HepG2 (cell line): Measurements from ENCODE around the gene WNT5B. TPM values are rescaled to one million over a fixed set of nuclear protein-coding genes. Genes with fewer than 3 reads are reported as not detected.

Source experiments
- ARNT ChIP-seq: fragments of 450-650 bp; IDR thresholded peaks from 2 replicates; pipeline ENCODE4 v1.6.1; 2017
- ELF1 ChIP-seq: sonication (generic); formaldehyde crosslinking; IDR thresholded peaks from 2 replicates; pipeline ENCODE4 v1.4.0; 2020; ENCODE audit warnings: missing genetic modification reagents
- HBP1 ChIP-seq: IDR thresholded peaks from 2 replicates; pipeline ENCODE4 v1.6.1; 2016; ENCODE audit warnings: low read depth, control low read depth
- IRF1 ChIP-seq: sonication (generic); formaldehyde crosslinking; IDR thresholded peaks from 2 replicates; pipeline ENCODE4 v1.4.0; 2020; ENCODE audit warnings: low read depth, mild to moderate bottlenecking, missing genetic modification reagents
- KDM1A ChIP-seq: IDR thresholded peaks from 2 replicates; pipeline ENCODE4 v1.6.1; 2016; ENCODE audit warnings: missing compliant biosample characterization
- KDM4B ChIP-seq: sonication (generic); formaldehyde crosslinking; IDR thresholded peaks from 2 replicates; pipeline ENCODE4 v1.4.0; 2020; ENCODE audit warnings: missing genetic modification reagents
- MTF2 ChIP-seq: sonication (generic); formaldehyde crosslinking; IDR thresholded peaks from 2 replicates; pipeline ENCODE4 v1.5.0; 2020; ENCODE audit warnings: missing genetic modification reagents, borderline replicate concordance
- MXD3 ChIP-seq: IDR thresholded peaks from 2 replicates; pipeline ENCODE4 v1.6.1; 2016; ENCODE audit warnings: mild to moderate bottlenecking, missing biosample characterization, missing genetic modification reagents
- NFIC ChIP-seq: IDR thresholded peaks from 2 replicates; pipeline ENCODE4 v1.6.1; 2012; ENCODE audit warnings: mild to moderate bottlenecking, low read length, inconsistent platforms
- NR2F1 ChIP-seq, 2 experiments: fragments of 450-650 bp in 1 of 2; formaldehyde crosslinking in 1 of 2; IDR thresholded peaks; 2 replicates each; pipeline versions ENCODE4 v1.5.0 to v1.6.1; 2016 to 2020; ENCODE audit warnings: mild to moderate bottlenecking in 1 of 2, missing compliant biosample characterization in 1 of 2, missing genetic modification reagents in 1 of 2, moderate library complexity in 1 of 2
- PHF8 ChIP-seq: sonication (generic); formaldehyde crosslinking; IDR thresholded peaks from 2 replicates; pipeline ENCODE4 v1.5.0; 2020; ENCODE audit warnings: missing genetic modification reagents
- RNF2 ChIP-seq: fragments of 450-650 bp; conservative IDR thresholded peaks from 2 replicates; pipeline ENCODE4 v1.6.1; 2016; ENCODE audit warnings: low read depth
- SCMH1 ChIP-seq: sonication (generic); formaldehyde crosslinking; IDR thresholded peaks from 2 replicates; pipeline ENCODE4 v1.9.0; 2021; ENCODE audit warnings: missing genetic modification reagents, mild to moderate bottlenecking, borderline replicate concordance
- SOX5 ChIP-seq: IDR thresholded peaks from 2 replicates; pipeline ENCODE4 v1.6.1; 2016; ENCODE audit warnings: borderline replicate concordance
- TBX3 ChIP-seq: fragments of 450-650 bp; IDR thresholded peaks from 2 replicates; pipeline ENCODE4 v1.6.1; 2017; ENCODE audit warnings: antibody characterized with exemption, mild to moderate bottlenecking, inconsistent platforms, borderline replicate concordance
- THYN1 ChIP-seq: sonication (generic); formaldehyde crosslinking; IDR thresholded peaks from 2 replicates; pipeline ENCODE4 v1.8.1; 2023; ENCODE audit warnings: low read depth, mild to moderate bottlenecking, moderate library complexity, missing genetic modification reagents, borderline replicate concordance
- U2AF1 ChIP-seq: fragments of 200-400 bp; formaldehyde crosslinking; optimal IDR thresholded peaks from 2 replicates; pipeline ENCODE3; 2017; ENCODE audit warnings: mild to moderate bottlenecking, low read depth, low read length
- ZFP1 ChIP-seq: IDR thresholded peaks from 2 replicates; pipeline ENCODE4 v1.6.1; 2016
- ZNF138 ChIP-seq: sonication (generic); formaldehyde crosslinking; IDR thresholded peaks from 2 replicates; pipeline ENCODE4 v1.5.0; 2020; ENCODE audit warnings: mild to moderate bottlenecking, low read depth, missing genetic modification reagents
- ZNF18 ChIP-seq: sonication (generic); formaldehyde crosslinking; IDR thresholded peaks from 2 replicates; pipeline ENCODE4 v1.8.0; 2022; ENCODE audit warnings: mild to moderate bottlenecking, missing genetic modification reagents; ENCODE audit not compliant: insufficient replicate concordance
- ZNF274 ChIP-seq: sonication (generic); formaldehyde crosslinking; IDR thresholded peaks from 2 replicates; pipeline ENCODE4 v1.5.1; 2020; ENCODE audit warnings: mild to moderate bottlenecking, missing genetic modification reagents
- ZNF383 ChIP-seq: sonication (generic); formaldehyde crosslinking; IDR thresholded peaks from 2 replicates; pipeline ENCODE4 v1.4.0; 2020; ENCODE audit warnings: missing genetic modification reagents, mild to moderate bottlenecking, borderline replicate concordance
- ZNF460 ChIP-seq: sonication (generic); formaldehyde crosslinking; IDR thresholded peaks from 2 replicates; pipeline ENCODE4 v1.5.1; 2020; ENCODE audit warnings: missing genetic modification reagents, mild to moderate bottlenecking, borderline replicate concordance
- ZNF501 ChIP-seq: sonication (generic); formaldehyde crosslinking; IDR thresholded peaks from 2 replicates; pipeline ENCODE4 v1.5.1; 2020; ENCODE audit warnings: mild to moderate bottlenecking, moderate library complexity, missing genetic modification reagents
- ZNF605 ChIP-seq: sonication (generic); formaldehyde crosslinking; IDR thresholded peaks from 2 replicates; pipeline ENCODE4 v1.8.0; 2022; ENCODE audit warnings: mild to moderate bottlenecking, missing genetic modification reagents
- polyA plus RNA-seq, 8 experiments: library from polyadenylated mRNA; depleted of rRNA in 3 of 8; stranded (reverse) in 7 of 8; unstranded in 1 of 8; fragments of >200 nt; fragmentation: Illumina TruSeq in 4 of 8; extraction: Trizol in 4 of 8; gene quantifications; 2 replicates each; pipeline versions ENCODE4 v1.2.1 to v1.2.3, GENCODE V29; 2011 to 2016; ENCODE audit warnings: low read depth in 4 of 8, missing spikeins in 1 of 8, mixed read lengths in 1 of 8; ENCODE audit not compliant: insufficient read depth in 1 of 8
- total RNA-seq, 5 experiments: library from RNA; depleted of rRNA; stranded (reverse); fragments of >200 nt; fragmentation: Illumina TruSeq; extraction: Trizol; gene quantifications; 2 replicates each; pipeline ENCODE4 v1.2.3, GENCODE V29; 2016; ENCODE audit warnings: low read depth in 1 of 5
- TF ChIP-seq, protein P1 (sequence below): sonication (generic); formaldehyde crosslinking; conservative IDR thresholded peaks from 2 replicates; pipeline ENCODE4 v1.4.0; 2020; ENCODE audit warnings: missing genetic modification reagents
- TF ChIP-seq, protein P2 (sequence below): sonication (generic); formaldehyde crosslinking; IDR thresholded peaks from 2 replicates; pipeline ENCODE4 v1.4.0; 2020; ENCODE audit warnings: missing genetic modification reagents

WNT5B gene
- total and polyA plus RNA-seq, 2 of the 13 experiments (the other 11 are each of a cell fraction or from before 2014, with no cell fraction given), result 0.04 TPM; not detected in 1

GRCh38 chr12:1666685-1667162, 37.7 kb downstream of the WNT5B start (continued):
- TF ChIP-seq, protein P1, sequence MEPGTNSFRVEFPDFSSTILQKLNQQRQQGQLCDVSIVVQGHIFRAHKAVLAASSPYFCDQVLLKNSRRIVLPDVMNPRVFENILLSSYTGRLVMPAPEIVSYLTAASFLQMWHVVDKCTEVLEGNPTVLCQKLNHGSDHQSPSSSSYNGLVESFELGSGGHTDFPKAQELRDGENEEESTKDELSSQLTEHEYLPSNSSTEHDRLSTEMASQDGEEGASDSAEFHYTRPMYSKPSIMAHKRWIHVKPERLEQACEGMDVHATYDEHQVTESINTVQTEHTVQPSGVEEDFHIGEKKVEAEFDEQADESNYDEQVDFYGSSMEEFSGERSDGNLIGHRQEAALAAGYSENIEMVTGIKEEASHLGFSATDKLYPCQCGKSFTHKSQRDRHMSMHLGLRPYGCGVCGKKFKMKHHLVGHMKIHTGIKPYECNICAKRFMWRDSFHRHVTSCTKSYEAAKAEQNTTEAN, result no peak
- no peak for TF ChIP-seq U2AF1
- no peak for TF ChIP-seq SCMH1 (CRISPR knock-in tag)
- TF ChIP-seq ZNF460 (CRISPR knock-in tag), result no peak
- no peak for TF ChIP-seq ZNF274 (CRISPR knock-in tag)
- TF ChIP-seq MXD3, result no peak
- TF ChIP-seq MTF2 (CRISPR knock-in tag), result no peak
- no peak for TF ChIP-seq KDM1A (CRISPR knock-in tag)
- peak; percentile 76 for TF ChIP-seq ELF1 (CRISPR knock-in tag)
- TF ChIP-seq, protein P2, sequence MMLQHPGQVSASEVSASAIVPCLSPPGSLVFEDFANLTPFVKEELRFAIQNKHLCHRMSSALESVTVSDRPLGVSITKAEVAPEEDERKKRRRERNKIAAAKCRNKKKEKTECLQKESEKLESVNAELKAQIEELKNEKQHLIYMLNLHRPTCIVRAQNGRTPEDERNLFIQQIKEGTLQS (CRISPR knock-in tag), result no peak
- no peak for TF ChIP-seq ZFP1 (CRISPR knock-in tag)
- no peak for TF ChIP-seq THYN1 (CRISPR knock-in tag)
- peak; percentile 61; the same call in 1 of the 2 replicates for TF ChIP-seq SOX5
- peak; percentile 28 to 41; a peak in 2 of 4 replicates for TF ChIP-seq NR2F1 (CRISPR knock-in tag; IDR thresholded peaks at IDR 0.05)
- no peak for TF ChIP-seq TBX3
- no peak for TF ChIP-seq HBP1 (CRISPR knock-in tag)
- no peak for TF ChIP-seq ZNF605
- no peak for TF ChIP-seq PHF8 (CRISPR knock-in tag)
- no peak for TF ChIP-seq KDM4B
- no peak for TF ChIP-seq ZNF501 (CRISPR knock-in tag)
- TF ChIP-seq ZNF18 (CRISPR knock-in tag), result no peak
- TF ChIP-seq ZNF138 (CRISPR knock-in tag), result no peak
- no peak for TF ChIP-seq IRF1
- TF ChIP-seq NFIC, result peak; percentile 81; the same call in 1 of the 2 replicates
- no peak for TF ChIP-seq ZNF383 (CRISPR knock-in tag)
- TF ChIP-seq RNF2, result no peak
- TF ChIP-seq ARNT, result no peak
